IMR-90 (cell line): ENCODE data around the gene LRRC4C. TPM values are rescaled to one million over a fixed set of nuclear protein-coding genes. Genes with fewer than 3 reads are reported as not detected.
A peak's percentile ranks its signal among the peaks of the same experiment; 100 is the strongest.
"Not testable (repeated sequence)": the region's sequence is repeated elsewhere in the genome, so short reads cannot be mapped to it uniquely, and the experiment has no call there.

Source experiments
- ATAC-seq: fragments of 200-7000 bp; cut with Tn5 transposase; 2 replicates; pipeline ENCODE4 v1.9.1; 2020; ENCODE audit warnings: low read depth, mild to moderate bottlenecking, moderate library complexity
- BruUV-seq: library from RNA; stranded (reverse); fragments of 400-500 nt; replicated peaks from 2 replicates; lab custom pipeline; 2021; lab: Mats Ljungman, UMichigan
- CTCF ChIA-PET: fragments of 300-600 bp; formaldehyde crosslinking; extraction: SDS; loops from one replicate; lab custom pipeline; 2021; ENCODE audit warnings: antibody characterized with exemption; lab: Yijun Ruan, JAX
- POLR2A ChIA-PET: fragments of 300-600 bp; sonication (Branson Sonifier 250); formaldehyde crosslinking; loops from one replicate; lab custom pipeline; 2022; ENCODE audit warnings: antibody characterized with exemption; ENCODE audit not compliant: unreplicated experiment; lab: Charles Lee
- DNase-seq: peaks from one replicate; pipeline ENCODE4 v3.0.0; 2013
- H2AFZ ChIP-seq: replicated peaks from 2 replicates; pipeline ENCODE3; 2013; ENCODE audit warnings: low read length, mild to moderate bottlenecking; ENCODE audit not compliant: poor library complexity
- H2AK5ac ChIP-seq: 2 replicates; pipeline ENCODE4 v1.6.1; 2013; ENCODE audit warnings: low read depth, low read length, inconsistent platforms
- H2AK9ac ChIP-seq: replicated peaks from 2 replicates; pipeline ENCODE3; 2013; ENCODE audit warnings: mild to moderate bottlenecking, low read depth, low read length, moderate library complexity; ENCODE audit not compliant: poor library complexity
- H2BK120ac ChIP-seq: 2 replicates; pipeline ENCODE4 v1.6.1; 2013; ENCODE audit warnings: low read depth, low read length, inconsistent platforms
- H2BK15ac ChIP-seq: 3 replicates; pipeline ENCODE4 v1.6.1; 2013; ENCODE audit warnings: low read depth, low read length, inconsistent platforms
- H2BK20ac ChIP-seq: 2 replicates; pipeline ENCODE4 v1.6.1; 2013; ENCODE audit warnings: low read depth, mild to moderate bottlenecking, inconsistent platforms, low read length, moderate library complexity
- H2BK5ac ChIP-seq: 2 replicates; pipeline ENCODE4 v1.6.1; 2013; ENCODE audit warnings: mild to moderate bottlenecking, low read depth, low read length, inconsistent platforms; ENCODE audit not compliant: poor library complexity, severe bottlenecking
- H3K14ac ChIP-seq: replicated peaks from 2 replicates; pipeline ENCODE4 v1.6.1; 2013; ENCODE audit warnings: low read depth, low read length, inconsistent platforms
- H3K18ac ChIP-seq: 2 replicates; pipeline ENCODE4 v1.6.1; 2013; ENCODE audit warnings: low read depth, low read length, control low read depth
- H3K23ac ChIP-seq: 2 replicates; pipeline ENCODE4 v1.6.1; 2013; ENCODE audit warnings: low read depth, low read length, inconsistent platforms
- H3K27ac ChIP-seq: 2 replicates; pipeline ENCODE4 v1.5.1; 2013; ENCODE audit warnings: mild to moderate bottlenecking, control low read depth, low read length; ENCODE audit not compliant: insufficient read depth
- H3K27me3 ChIP-seq: 2 replicates; pipeline ENCODE4 v1.6.1; 2013; ENCODE audit warnings: low read length; ENCODE audit not compliant: control insufficient read depth, insufficient read depth
- H3K36me3 ChIP-seq: 2 replicates; pipeline ENCODE4 v1.6.1; 2013; ENCODE audit warnings: low read length, mixed read lengths; ENCODE audit not compliant: control insufficient read depth, insufficient read depth
- H3K4ac ChIP-seq: 2 replicates; pipeline ENCODE4 v1.6.1; 2013; ENCODE audit warnings: low read depth, low read length, inconsistent platforms
- H3K4me1 ChIP-seq: 2 replicates; pipeline ENCODE4 v1.6.1; 2013; ENCODE audit warnings: low read length, mixed read lengths; ENCODE audit not compliant: control insufficient read depth, insufficient read depth
- H3K4me2 ChIP-seq: 2 replicates; pipeline ENCODE4 v1.6.1; 2013; ENCODE audit warnings: low read depth, mild to moderate bottlenecking, control low read depth, low read length, moderate library complexity
- H3K4me3 ChIP-seq: 2 replicates; pipeline ENCODE4 v1.5.1; 2013; ENCODE audit warnings: low read depth, mild to moderate bottlenecking, control low read depth, low read length, moderate library complexity; ENCODE audit not compliant: insufficient read depth
- H3K56ac ChIP-seq: 2 replicates; pipeline ENCODE4 v1.6.1; 2013; ENCODE audit warnings: low read length, inconsistent platforms; ENCODE audit not compliant: insufficient read depth; ENCODE audit errors: extremely low read depth
- H3K79me1 ChIP-seq, 2 experiments: 2 replicates each; pipeline ENCODE4 v1.6.1; 2013; ENCODE audit warnings: low read length in 2 of 2, inconsistent platforms in 1 of 2, low read depth in 1 of 2
- H3K9ac ChIP-seq: 2 replicates; pipeline ENCODE4 v1.6.1; 2013; ENCODE audit warnings: low read depth, low read length, control low read depth
- H3K9me1 ChIP-seq: 2 replicates; pipeline ENCODE4 v1.6.1; 2013; ENCODE audit warnings: low read length, inconsistent platforms; ENCODE audit not compliant: insufficient read depth
- H3K9me3 ChIP-seq: 2 replicates; pipeline ENCODE4 v1.6.1; 2013; ENCODE audit warnings: low read length; ENCODE audit not compliant: control insufficient read depth, insufficient read depth
- H4K20me1 ChIP-seq: 2 replicates; pipeline ENCODE4 v1.6.1; 2013; ENCODE audit warnings: low read length, inconsistent platforms; ENCODE audit not compliant: insufficient read depth
- H4K5ac ChIP-seq: 2 replicates; pipeline ENCODE4 v1.6.1; 2013; ENCODE audit warnings: mild to moderate bottlenecking, low read depth, low read length, control low read depth
- H4K8ac ChIP-seq, 2 experiments: 2 replicates each; pipeline ENCODE4 v1.6.1; 2013; ENCODE audit warnings: low read depth in 2 of 2, low read length in 2 of 2, control low read depth in 1 of 2, inconsistent platforms in 1 of 2
- H4K91ac ChIP-seq: 2 replicates; pipeline ENCODE4 v1.6.1; 2013; ENCODE audit warnings: low read depth, low read length, inconsistent platforms; ENCODE audit not compliant: insufficient read depth
- MAFK ChIP-seq: IDR thresholded peaks from 2 replicates; pipeline ENCODE4 v1.6.1; 2012; ENCODE audit warnings: low read depth, low read length, improper control_type of control experiment
- USF2 ChIP-seq: fragments of 150-350 bp; IDR thresholded peaks from 2 replicates; pipeline ENCODE4 v1.6.1; 2017; ENCODE audit warnings: mild to moderate bottlenecking, antibody characterized with exemption, low read length, low read depth
- WGBS, 2 experiments: methylation state at CpG; one replicate each; pipeline versions ENCODE4 v1.1.5 to v1.1.7; 2013; ENCODE audit warnings: missing lambda C conversion rate in 2 of 2; ENCODE audit not compliant: insufficient read length in 1 of 2; ENCODE audit errors: extremely low coverage in 2 of 2; 5-methylcytosine and 5-hydroxymethylcytosine counted together
- dilution Hi-C: fragments of 300-500 bp; cut with HindIII; formaldehyde crosslinking; loops from one replicate; pipeline ENCODE4 v1.14.3; 2018; ENCODE audit warnings: low sequenced_read_pairs; ENCODE audit not compliant: unreplicated experiment
- in situ Hi-C: fragments of 300-500 bp; cut with MboI; formaldehyde crosslinking; loops from 3 replicates; pipeline ENCODE4 v1.14.3; 2019; ENCODE audit warnings: low sequenced_read_pairs, inconsistent platforms, mixed read lengths
- intact Hi-C: fragments of 100-400 bp; cut with micrococcal nuclease; formaldehyde crosslinking; loops from 2 replicates; pipeline ENCODE4 v1.10.0; 2022
- polyA plus RNA-seq, 3 experiments: library from polyadenylated mRNA; depleted of rRNA; stranded (reverse); fragments of >200 nt; gene quantifications; 2 replicates each; pipeline ENCODE4 v1.2.3, GENCODE V29; 2012; ENCODE audit warnings: low replicate concordance in 1 of 3
- total RNA-seq: library from RNA; depleted of rRNA; stranded (reverse); fragments of >200 nt; gene quantifications from 2 replicates; pipeline ENCODE4 v1.2.3, GENCODE V29; 2012

The LRRC4C gene
- total and polyA plus RNA-seq, 2 of the 4 experiments (the other 2 are of a cell fraction): under 0.01 to 0.03 TPM

GRCh38 chr11:40867991-40868632 is 591.3 kb downstream of the LRRC4C start:
- TF ChIP-seq USF2: no peak
- TF ChIP-seq MAFK: peak; percentile 92
- in situ Hi-C loops: no loop called here

GRCh38 chr11:40857754-40858153 is 601.7 kb downstream of the LRRC4C start:
- BruUV-seq, H3K23ac ChIP-seq, H4K20me1 ChIP-seq, H3K56ac ChIP-seq, H3K4me1 ChIP-seq, intact Hi-C loops, H3K9me1 ChIP-seq, H2BK20ac ChIP-seq, H2AFZ ChIP-seq, H3K4me2 ChIP-seq, H3K27ac ChIP-seq, H3K27me3 ChIP-seq, H3K79me1 ChIP-seq, H3K9me3 ChIP-seq, H2BK5ac ChIP-seq, POLR2A ChIA-PET, H2AK5ac ChIP-seq, H3K4me3 ChIP-seq, ATAC-seq, H2AK9ac ChIP-seq, H4K8ac ChIP-seq, DNase-seq, H2BK15ac ChIP-seq, H2BK120ac ChIP-seq, H3K18ac ChIP-seq, H4K5ac ChIP-seq, H3K36me3 ChIP-seq, CTCF ChIA-PET, H3K14ac ChIP-seq, dilution Hi-C loops, H4K91ac ChIP-seq, in situ Hi-C loops, H3K9ac ChIP-seq, H3K4ac ChIP-seq: not testable (repeated sequence)
- no CpG with 5 or more reads among the region's 1 CpG for WGBS, 2 experiments

More at GRCh38 chr11:40867991-40868632, 591.3 kb downstream of the LRRC4C start:
- Histone ChIP-seq H2BK5ac (no peak overlapping the region), H3K79me1 (no peaks in the 10 kb centered on the region), H4K5ac (no peak overlapping the region), H3K23ac (no peak overlapping the region), H3K36me3 (no peaks in the 10 kb centered on the region), H3K4me3 (no peak overlapping the region), H3K9ac (no peak overlapping the region), H2BK20ac (no peak overlapping the region), H2BK120ac (no peak overlapping the region), H2AK9ac (no peak overlapping the region), H4K91ac (no peak overlapping the region), H4K20me1 (no peaks in the 10 kb centered on the region), H3K27me3 (no peaks in the 10 kb centered on the region), H3K56ac (no peak overlapping the region), H3K27ac (no peak overlapping the region), H3K9me1 (no peaks in the 10 kb centered on the region), H3K14ac (no peak overlapping the region), H2BK15ac (no peak overlapping the region), H2AFZ (no peak overlapping the region), H3K4ac (no peak overlapping the region), H3K9me3 (peaks cover 4% of the 10 kb centered on the region), H4K8ac (no peak overlapping the region), H3K18ac (no peak overlapping the region), H3K4me2 (no peak overlapping the region), H2AK5ac (no peak overlapping the region), H3K4me1 (no peaks in the 10 kb centered on the region)
- ChIA-PET CTCF (no interaction called here), POLR2A (no interaction called here)
- DNase-seq (no peak), ATAC-seq (no peak)
- WGBS, 2 experiments: no CpG with 5 or more reads among the region's 3 CpGs
- no TSS peak for BruUV-seq
- intact Hi-C loops (no loop called here), dilution Hi-C loops (no loop called here)
